BLaER1 (cell line): ENCODE measurements around the gene GPR183.

Experiments
- H3K27ac ChIP-seq: shearing (Covaris generic); formaldehyde crosslinking; 2 replicates; pipeline ENCODE4 v1.8.1; 2022
- H3K27me3 ChIP-seq: shearing (Covaris generic); formaldehyde crosslinking; 2 replicates; pipeline ENCODE4 v1.8.1; 2022
- H3K36me3 ChIP-seq: shearing (Covaris generic); formaldehyde crosslinking; 2 replicates; pipeline ENCODE4 v1.8.1; 2022
- H3K4me1 ChIP-seq: shearing (Covaris generic); formaldehyde crosslinking; 2 replicates; pipeline ENCODE4 v1.8.1; 2022
- H3K4me2 ChIP-seq: shearing (Covaris generic); formaldehyde crosslinking; 2 replicates; pipeline ENCODE4 v1.8.1; 2022
- H3K4me3 ChIP-seq: shearing (Covaris generic); formaldehyde crosslinking; 2 replicates; pipeline ENCODE4 v1.8.1; 2022
- H3K9ac ChIP-seq: shearing (Covaris generic); formaldehyde crosslinking; 2 replicates; pipeline ENCODE4 v1.8.1; 2022
- H3K9me3 ChIP-seq: shearing (Covaris generic); formaldehyde crosslinking; 2 replicates; pipeline ENCODE4 v1.8.1; 2022
- H4K20me1 ChIP-seq: shearing (Covaris generic); formaldehyde crosslinking; 2 replicates; pipeline ENCODE4 v1.8.1; 2022
- Cebpa-rat ChIP-seq: shearing (Covaris generic); IDR thresholded peaks from 2 replicates; pipeline ENCODE4 v1.8.1; 2022

GPR183 gene

GRCh38 chr13:99246100-99246499 lies 61.1 kb downstream of the GPR183 start:
- no peak overlapping the region for H3K27ac ChIP-seq
- H3K9me3 ChIP-seq: peaks cover 12% of the 10 kb centered on the region
- H3K9ac ChIP-seq: no peak overlapping the region
- H3K36me3 ChIP-seq: peaks cover 62% of the 10 kb centered on the region
- H4K20me1 ChIP-seq: no peaks in the 10 kb centered on the region
- H3K4me1 ChIP-seq: no peaks in the 10 kb centered on the region
- H3K4me2 ChIP-seq: no peak overlapping the region
- TF ChIP-seq Cebpa-rat: no peak
- no peaks in the 10 kb centered on the region for H3K27me3 ChIP-seq
- H3K4me3 ChIP-seq: no peak overlapping the region
